ENCODE measurements around the gene CNTNAP3B. TPM values are rescaled to one million over a fixed set of nuclear protein-coding genes. Genes with fewer than 3 reads are reported as not detected.
"Not testable (repeated sequence)": the region's sequence is repeated elsewhere in the genome, so short reads cannot be mapped to it uniquely, and the experiment has no call there.

CNTNAP3B gene
- total RNA-seq, 2 donors from 2014 or later, result 3.9 to 4.4 TPM

GRCh38 chr9:42014317-42014716 is 114.9 kb downstream of the CNTNAP3B start:
- intact Hi-C loops (cut with DNase I, micrococcal nuclease); ATAC-seq; DNase-seq: not testable (repeated sequence)

GRCh38 chr9:41991607-41992006 is 137.6 kb downstream of the CNTNAP3B start:
- ATAC-seq; DNase-seq; intact Hi-C loops (cut with DNase I, micrococcal nuclease): not testable (repeated sequence)

- DNase-seq; ATAC-seq; intact Hi-C loops (cut with DNase I, micrococcal nuclease): not testable (repeated sequence)
Measured at GRCh38 chr9:41980271-41980670, 149.0 kb downstream of the CNTNAP3B start.

- ATAC-seq; DNase-seq; intact Hi-C loops (cut with DNase I, micrococcal nuclease): not testable (repeated sequence)
Measured at GRCh38 chr9:41977965-41978600, 151.1 kb downstream of the CNTNAP3B start.

- DNase-seq; intact Hi-C loops (cut with DNase I, micrococcal nuclease); ATAC-seq: not testable (repeated sequence)
Measured at GRCh38 chr9:41974906-41975305, 154.3 kb downstream of the CNTNAP3B start.

- DNase-seq; ATAC-seq; intact Hi-C loops (cut with DNase I, micrococcal nuclease): not testable (repeated sequence)
Measured at GRCh38 chr9:41953007-41953406, 176.2 kb downstream of the CNTNAP3B start.

GRCh38 chr9:41941738-41942137 is 187.5 kb downstream of the CNTNAP3B start:
- intact Hi-C loops (cut with DNase I, micrococcal nuclease); ATAC-seq; DNase-seq: not testable (repeated sequence)

GRCh38 chr9:41938143-41938542 is 191.1 kb downstream of the CNTNAP3B start:
- intact Hi-C loops (cut with DNase I, micrococcal nuclease); ATAC-seq; DNase-seq: not testable (repeated sequence)

- ATAC-seq; intact Hi-C loops (cut with DNase I, micrococcal nuclease): not testable (repeated sequence)
Measured at GRCh38 chr9:41935727-41936126, 193.5 kb downstream of the CNTNAP3B start.

GRCh38 chr9:41929172-41929571 is 200.1 kb downstream of the CNTNAP3B start:
- ATAC-seq; DNase-seq; intact Hi-C loops (cut with DNase I, micrococcal nuclease): not testable (repeated sequence)

More at GRCh38 chr9:41935727-41936126, 193.5 kb downstream of the CNTNAP3B start:
- not testable (repeated sequence) for DNase-seq

- DNase-seq; ATAC-seq; intact Hi-C loops (cut with DNase I, micrococcal nuclease): not testable (repeated sequence)
Measured at GRCh38 chr9:41917374-41917773, 211.9 kb downstream of the CNTNAP3B start.

GRCh38 chr9:41905488-41905887 is 223.7 kb downstream of the CNTNAP3B start:
- DNase-seq; intact Hi-C loops (cut with DNase I, micrococcal nuclease); ATAC-seq: not testable (repeated sequence)

GRCh38 chr9:41902762-41903161 is 226.5 kb downstream of the CNTNAP3B start:
- ATAC-seq; DNase-seq; intact Hi-C loops (cut with DNase I, micrococcal nuclease): not testable (repeated sequence)

- DNase-seq; intact Hi-C loops (cut with DNase I, micrococcal nuclease): not testable (repeated sequence)
Measured at GRCh38 chr9:41898720-41899343, 230.4 kb downstream of the CNTNAP3B start.

GRCh38 chr9:41874557-41874956 is 254.7 kb downstream of the CNTNAP3B start:
- intact Hi-C loops (cut with DNase I, micrococcal nuclease); DNase-seq; ATAC-seq: not testable (repeated sequence)

More at GRCh38 chr9:41898720-41899343, 230.4 kb downstream of the CNTNAP3B start:
- peak; percentile 99 for ATAC-seq

- intact Hi-C loops (cut with DNase I, micrococcal nuclease); ATAC-seq; DNase-seq: not testable (repeated sequence)
Measured at GRCh38 chr9:41855422-41855821, 273.8 kb downstream of the CNTNAP3B start.

GRCh38 chr9:41851848-41852740 is 277.1 kb downstream of the CNTNAP3B start:
- intact Hi-C loops (cut with DNase I, micrococcal nuclease); DNase-seq: not testable (repeated sequence)
- ATAC-seq, result peak; percentile 96

- peak; percentile 79 for ATAC-seq
- DNase-seq; intact Hi-C loops (cut with DNase I, micrococcal nuclease): not testable (repeated sequence)
Measured at GRCh38 chr9:41847829-41848228, 281.4 kb downstream of the CNTNAP3B start.
